ENCODE measurements around the gene C19orf67.

C19orf67 gene

DNA sequence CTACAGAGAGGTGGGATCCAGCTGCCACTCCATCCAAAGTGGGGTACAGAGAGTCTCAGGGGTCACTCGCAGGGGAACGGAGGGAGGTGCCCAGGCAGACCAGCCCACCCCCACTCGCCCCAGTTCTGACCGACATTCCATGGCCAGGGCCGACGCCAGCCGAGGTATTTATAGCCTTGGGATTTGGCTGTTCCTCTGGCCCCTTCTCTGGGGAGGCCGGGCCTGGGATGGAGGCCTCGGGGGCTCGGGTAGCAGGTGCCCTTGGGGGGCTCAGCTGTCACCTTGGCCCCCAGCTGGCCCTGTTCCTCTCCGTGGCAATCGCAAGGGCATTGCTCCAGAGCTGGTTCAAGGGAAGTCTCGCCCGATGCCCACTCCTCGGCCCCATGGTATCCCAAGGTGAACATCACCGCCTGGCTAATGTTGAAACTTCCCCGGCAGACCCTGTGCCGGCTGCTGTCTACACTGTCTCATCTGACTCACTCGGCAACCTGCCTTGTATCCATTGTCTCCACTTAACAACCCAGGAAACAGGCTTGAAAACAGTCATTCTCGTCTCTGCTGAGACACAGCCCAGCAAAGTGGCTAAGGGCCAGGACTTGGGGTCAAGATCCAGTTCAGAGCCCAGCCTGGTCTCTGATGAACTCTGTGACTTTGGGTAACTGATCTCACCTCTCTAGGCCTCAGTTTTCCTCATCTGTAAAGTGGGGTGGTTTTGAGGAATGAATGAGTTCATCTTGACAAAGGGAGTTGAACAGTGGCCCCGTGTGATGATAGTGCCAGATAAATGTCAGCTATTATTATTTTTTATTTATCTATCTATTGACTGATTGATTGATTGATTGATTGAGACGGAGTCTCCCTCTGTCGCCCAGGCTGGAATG lies 22.2 kb upstream of the C19orf67 start:
- no peak for FAIRE-seq

DNA sequence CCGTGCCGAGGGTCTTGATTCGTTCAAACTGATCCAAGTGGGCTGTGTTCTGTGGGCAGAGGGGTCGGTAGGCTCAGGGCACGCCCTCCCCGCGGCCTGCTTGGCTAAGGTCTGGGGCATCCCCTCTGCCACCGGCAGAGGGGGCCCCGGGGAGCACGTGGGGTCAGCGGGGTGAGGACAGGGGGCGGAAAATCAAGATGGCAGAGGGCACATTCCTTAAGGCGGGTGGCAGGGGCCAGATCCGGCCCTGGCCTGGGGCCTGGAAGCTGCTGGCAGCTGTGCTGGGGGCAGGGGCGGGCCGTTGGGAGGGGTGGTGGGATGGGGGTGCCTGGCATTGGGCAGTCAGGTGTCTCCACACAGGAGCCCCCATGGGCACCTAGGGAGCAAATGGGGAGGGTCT lies 21.3 kb upstream of the C19orf67 start:
- no peak for FAIRE-seq

DNA sequence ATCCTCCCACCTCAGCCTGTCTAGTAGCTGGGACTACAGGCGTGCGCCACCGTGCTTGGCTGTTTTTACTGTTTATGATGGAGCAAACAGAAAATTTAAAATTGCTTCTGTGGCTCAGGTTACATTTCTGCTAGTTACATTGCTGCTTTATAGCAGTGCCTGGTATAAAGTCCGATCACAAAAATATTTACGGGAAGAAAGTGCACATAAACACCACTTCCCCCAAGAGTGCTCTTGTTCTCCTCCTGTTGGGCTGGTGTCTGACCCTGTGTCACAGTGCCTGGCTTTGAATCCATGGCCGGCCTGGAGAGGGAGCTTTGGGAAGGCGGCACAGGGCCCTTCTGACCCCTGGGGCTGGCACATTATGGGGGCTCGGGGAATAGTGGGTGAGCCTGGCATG lies 20.1 kb upstream of the C19orf67 start:
- FAIRE-seq, result no peak

DNA sequence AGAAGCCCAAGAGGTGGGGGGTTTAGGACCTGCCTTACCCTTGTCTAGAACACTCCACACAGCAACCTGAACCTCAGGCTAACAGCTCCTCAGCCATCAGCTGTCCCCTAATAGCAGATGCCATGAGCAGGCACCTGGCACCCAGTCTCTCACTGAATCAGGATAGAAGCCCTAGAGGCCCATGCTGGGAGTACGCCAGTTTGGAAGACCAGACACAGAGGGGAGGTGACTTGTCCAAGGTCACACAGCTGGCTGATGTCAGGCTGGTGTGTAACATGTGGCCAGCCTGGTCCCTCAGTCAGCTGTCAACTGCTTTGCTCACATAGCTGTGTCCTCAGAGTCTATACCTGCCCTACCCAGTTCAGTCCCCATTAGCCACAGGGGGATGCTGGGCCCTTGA lies 17.7 kb upstream of the C19orf67 start:
- FAIRE-seq, result no peak

DNA sequence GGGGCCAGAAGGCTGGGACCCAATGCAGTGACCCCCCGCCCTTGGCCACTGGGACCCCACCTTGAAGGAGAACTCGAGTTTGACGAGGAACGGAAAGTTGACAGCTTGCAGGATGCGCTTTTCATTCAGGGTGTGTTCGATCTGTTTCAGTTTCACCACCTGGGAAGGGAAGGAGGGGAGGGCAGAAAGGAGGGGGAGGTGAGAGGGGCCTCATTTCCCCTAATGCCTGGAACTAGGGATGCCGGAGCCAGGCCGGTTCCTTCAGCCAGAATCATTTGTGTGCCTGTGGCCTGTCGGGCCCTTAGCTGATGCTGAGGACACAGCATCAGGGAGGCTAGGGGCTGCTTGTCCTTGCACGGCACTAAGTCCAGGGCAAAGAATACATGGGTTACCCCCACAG lies 17.2 kb upstream of the C19orf67 start:
- no peak for FAIRE-seq

DNA sequence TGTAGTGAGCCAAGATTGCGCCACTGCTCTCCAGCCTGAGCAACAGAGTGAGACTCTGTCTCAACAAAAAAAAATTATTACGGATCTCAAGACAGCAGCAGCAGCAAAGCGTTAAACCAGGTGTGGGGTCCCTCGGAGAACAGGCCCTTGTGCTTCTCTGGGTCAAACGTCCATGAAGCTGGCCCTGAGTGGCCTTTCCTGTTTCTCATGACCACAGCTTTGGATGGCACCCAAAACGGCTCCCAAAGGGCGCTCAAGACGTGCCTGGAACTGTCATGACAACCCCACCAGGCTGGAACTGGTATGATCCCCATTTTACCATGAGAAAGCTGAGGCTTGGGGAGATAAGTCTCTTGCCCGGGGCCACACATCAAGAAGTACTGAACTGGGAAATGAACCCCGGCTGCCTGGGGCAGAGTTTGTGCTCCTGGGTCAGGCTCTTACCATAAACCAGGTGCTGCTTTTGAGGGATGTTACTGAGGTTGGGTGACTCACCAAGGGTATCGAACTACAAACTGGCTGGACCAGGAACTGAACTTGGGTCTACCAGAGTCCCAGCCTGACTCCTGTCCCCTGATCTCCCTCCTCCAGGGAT lies 16.6 kb upstream of the C19orf67 start:
- FAIRE-seq, result no peak

DNA sequence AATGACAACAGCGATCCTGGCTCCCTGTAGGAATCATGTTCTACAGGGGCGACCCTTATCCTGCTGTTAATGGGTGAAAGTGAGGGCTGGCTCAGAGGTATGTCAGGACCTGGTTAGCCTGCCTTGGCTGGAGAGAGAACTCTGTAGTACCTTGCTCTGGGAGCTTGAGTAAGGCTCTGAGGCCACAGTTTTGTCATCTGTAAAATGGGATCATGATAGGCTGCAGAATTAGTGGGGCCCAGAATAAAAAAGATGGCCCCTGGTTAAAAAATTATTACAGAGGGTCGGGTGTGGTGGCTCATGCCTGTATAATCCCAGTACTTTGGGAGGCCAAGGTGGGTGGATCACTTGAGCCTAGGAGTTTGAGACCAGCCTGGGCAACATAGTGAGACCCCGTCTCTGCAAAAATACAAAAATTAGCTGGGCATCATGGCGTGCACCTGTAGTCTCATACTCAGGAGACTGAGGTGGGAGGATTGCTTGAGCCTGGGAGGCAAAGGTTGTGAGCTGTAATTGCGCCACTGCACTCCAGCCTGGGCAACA lies 15.5 kb upstream of the C19orf67 start:
- no peak for FAIRE-seq

DNA sequence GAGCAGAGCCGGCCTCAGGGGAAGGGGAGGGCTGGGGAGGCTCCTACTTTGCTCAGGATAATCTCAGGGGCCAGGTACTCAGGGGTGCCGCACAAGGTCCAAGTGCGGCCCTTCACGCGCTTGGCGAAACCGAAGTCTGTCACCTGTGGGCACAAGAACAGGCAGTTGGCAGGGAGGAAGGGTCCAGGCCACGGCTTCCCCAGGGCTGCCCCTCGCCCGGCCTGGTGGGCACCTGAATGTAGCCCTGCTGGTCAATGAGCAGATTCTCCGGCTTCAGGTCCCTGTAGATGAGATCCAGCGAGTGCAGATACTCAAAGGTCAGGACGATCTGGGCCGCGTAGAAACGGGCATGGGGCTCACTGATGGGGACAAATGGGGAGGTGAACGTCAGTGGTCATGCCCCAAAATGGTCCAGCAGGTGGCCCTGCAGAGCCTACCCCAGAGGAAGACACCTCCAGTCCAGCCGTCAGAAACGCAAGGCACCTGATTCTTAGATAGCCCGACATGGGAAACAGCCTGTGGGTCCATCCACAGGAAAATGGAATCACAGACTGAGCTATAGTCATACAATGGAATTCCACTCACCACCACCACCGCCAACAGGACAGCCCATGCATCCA lies 12.1 kb upstream of the C19orf67 start:
- FAIRE-seq, result no peak

DNA sequence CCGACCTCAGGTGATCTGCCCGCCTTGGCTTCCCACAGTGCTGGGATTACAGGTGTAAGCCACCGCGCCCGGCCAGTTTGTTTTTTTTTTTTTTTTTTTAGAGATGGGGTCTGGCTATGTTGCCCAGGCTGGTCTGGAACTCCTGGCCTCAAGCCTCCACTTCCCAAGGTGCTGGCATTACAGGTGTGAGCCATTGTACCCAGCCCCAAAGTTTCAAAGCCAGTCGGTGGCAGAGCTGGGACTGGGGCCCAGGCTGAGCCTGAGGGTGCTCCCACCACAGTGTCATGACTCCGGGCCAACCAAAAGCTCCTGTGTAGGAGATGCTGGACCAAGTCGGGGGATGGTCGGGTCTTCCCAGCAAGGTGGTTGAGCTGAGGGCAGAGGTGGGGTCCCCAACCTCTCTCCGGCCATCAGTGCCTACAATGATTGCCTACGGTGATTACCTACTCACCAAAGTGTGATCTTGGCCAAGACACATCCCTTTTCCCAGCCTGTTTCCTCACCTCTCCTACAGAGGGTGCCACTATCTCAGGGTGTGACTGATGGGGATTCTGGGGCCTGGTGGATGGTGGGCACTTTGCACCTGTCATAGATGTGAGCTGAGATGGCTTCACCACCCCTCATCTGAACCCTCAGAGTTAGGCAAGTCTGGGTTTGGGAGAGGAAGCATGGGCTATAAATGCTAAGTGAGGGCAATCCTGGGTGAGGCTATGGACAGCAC lies 10.8 kb upstream of the C19orf67 start:
- FAIRE-seq, result no peak

DNA sequence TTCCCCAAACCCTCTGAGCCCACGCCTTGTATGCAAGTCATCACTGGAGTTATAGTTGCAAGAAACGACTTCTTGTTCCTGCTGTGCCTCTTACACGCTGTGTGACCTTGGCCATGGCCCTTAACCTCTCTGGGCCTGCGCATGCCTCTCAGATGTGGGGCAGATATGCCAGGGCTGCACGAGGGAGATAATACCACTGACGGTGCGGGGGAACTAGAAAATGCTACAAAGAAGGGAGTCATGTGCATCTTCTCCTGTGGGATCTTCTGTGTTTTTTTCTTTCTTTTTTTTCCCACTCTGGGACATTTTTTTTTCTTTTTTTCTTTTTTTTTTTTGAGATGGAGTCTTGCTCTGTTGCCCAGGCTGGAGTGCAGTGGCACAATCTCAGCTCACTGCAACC lies 9.3 kb upstream of the C19orf67 start:
- no peak for FAIRE-seq

DNA sequence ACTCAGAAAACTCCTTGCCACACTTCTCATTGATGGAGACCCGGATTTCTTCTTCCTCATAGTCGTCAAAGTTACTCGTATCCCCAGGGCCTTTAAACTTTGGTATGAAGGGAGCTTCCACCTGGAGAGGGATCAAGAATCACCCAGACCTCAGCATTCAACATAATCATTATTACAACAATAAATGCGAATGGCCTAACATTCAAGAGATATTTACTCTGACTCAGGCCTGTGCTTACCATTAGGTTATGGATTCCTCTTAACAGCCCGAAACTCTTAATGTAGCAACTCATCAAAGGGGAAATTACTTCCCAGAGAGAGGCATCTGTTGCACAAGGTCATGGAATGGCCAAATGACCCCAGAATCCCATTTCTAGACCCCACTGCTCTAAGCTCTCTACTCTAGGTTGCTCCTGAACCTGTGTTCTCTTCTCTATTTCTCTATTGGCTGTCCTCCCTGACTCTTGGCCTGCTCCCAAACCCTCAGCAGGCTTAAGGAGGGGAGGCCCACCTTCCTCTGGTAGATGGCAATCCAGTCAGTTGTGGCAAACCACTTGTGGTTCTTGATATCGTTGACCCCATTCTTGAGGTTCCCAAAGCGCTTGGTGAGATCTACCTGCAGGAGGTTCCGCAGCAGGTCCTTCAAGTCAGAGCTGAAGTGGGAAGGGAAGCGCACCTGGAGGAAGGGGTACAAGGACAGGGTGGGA lies 7.7 kb upstream of the C19orf67 start:
- no peak for FAIRE-seq

DNA sequence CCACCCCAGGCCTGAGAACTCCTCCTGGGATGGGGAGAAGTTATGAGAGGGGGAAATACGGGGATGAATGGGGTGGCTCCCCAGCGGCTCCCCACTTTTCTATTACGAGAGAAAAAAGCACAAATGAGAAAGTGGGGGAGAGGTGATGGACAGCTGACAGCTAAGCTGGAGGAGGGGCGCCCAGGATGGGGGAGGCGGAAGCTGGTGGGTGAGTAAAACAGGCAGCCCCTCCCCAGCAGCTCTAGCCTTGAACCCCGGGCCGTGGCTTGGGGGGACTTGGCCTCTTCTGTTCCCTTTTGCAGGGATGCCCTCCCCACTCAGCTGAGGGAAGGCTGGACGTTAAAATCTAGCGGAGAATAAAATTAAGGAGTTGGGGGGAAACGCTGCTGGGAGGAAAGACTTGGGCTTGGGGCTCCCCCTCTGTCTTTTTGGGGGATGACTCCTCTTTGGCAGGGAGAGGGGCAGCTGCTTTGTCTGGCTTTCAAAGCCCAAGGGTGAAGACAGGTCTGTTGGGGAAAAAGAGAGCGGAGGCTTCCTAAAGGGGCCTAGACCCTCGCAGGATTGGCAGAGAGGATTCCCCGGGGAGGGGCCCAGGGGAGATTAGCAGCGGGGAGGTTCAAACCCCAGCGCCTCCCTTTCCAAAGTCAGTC lies 6.4 kb upstream of the C19orf67 start:
- FAIRE-seq, result no peak

DNA sequence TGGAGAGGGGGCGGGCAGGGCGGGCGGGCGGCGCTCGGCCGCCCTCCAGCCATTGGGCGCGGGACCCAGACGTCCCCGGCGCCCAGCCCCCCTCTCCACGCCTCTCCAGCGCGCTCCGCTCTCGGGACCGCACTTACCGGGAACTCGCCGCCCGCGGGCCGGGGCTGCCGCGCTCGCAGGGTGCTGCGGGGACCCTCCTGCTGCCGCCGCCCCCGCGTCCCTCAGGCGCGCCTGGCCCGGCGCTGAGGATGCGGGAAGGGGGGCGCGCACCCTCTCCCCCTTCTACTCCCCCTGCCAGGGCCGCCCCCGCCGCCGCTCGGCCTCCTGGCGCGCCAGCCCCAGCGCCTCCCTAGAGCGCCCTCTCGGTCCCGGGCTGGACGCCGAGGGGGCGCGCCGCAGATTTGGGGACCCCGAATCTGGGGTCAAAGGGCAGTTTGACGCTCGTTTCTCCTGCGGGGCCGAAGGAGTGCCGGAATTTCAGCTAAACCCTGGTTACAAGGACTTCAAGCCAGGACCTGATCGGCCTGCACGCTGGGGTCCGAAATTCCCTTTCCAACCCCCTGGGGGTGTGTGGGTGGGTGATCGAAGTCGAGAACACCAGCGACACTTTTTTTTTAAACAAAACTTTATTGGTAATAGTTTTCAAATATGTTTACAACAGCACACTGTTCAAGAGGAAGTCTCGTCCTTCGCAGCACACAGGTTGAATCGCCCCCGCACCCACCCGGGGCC lies 5.7 kb upstream of the C19orf67 start:
- no peak for FAIRE-seq

DNA sequence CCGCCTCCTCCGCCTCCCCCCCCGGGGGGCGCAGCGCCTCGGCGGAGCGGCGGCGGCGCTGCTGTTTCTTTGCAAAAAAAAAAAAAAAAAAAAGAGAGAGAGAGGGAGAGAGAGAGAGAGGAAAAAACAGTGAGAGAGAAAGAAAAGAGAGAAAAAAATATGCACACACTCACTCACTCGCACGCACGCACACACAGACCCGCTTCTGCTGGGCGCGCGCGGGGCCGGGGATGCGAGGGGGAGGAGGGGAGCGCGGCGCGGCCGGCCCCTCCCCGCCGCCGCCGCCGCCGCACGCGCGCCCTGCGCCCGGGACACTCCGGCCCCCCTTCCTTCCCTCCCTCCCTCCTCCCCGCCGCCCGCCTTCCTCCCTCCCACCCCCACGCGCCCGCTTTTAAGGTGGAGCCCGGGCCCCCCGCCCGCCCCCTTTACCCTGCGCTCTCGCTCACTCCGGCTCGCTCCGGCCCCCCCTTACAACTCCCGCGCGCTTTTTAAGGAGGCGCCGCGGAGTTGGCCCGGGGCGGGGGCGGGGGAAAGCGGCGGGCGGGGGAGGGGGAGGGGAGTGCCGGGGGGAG lies 5.0 kb upstream of the C19orf67 start, which contains the start of gene SAMD1:
SAMD1 (minus strand) TSS at position 243 of the 572 bp plus-strand sequence.
- no peak for FAIRE-seq

DNA sequence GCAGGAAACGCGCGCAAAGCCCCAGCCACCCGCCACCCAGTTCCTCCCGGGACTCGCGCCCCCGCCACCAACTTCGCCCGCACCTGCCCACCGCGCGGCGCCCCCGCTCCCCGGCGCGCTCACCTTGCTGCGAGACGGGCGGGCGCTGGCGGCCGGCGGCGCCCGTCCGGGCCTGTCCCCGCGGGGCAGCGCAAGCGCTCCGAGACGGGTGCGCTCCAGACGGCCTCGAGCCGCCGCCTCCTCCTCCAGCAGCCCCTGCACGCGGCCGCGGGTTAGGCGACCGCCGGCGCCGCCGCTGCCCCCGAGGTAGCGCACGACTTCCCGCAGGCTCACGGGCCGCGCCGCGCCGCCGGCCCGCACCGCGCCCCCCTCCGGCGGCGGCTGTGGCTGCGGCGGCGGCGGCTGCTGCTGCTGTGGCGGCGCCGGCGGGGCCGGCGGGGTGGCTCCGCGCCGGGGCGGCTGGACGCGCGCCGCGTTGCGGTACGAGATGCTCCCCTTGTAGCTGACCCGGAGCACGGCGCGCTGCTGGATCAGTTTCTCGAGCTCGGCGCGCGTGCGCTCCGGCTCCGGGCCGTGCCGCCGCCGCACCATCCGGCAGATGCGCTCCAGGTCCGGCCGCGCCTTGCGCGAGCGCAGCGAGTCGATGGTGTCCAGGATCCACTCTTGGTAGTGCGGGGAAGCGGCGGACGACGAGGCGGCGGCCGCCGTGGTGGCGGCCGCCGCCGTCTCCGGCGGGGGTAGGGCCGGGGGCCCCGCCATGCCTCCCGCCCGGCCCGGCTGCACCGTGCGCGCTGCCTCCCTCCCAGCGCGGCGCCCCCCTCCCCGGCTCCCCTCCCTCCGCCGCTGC lies 4.3 kb upstream of the C19orf67 start:
- FAIRE-seq, result no peak

DNA sequence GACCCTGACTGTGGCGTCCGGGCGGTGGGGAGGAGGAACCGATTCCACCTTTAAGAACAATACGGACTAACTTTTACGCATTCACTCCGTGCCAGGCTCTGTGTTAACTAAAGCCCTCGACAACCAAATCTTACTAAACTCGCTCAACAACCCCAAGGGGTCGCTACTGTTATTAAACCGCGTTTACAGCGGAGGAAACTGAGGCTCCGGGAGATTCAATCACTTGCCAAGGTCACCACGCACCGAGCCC lies 3.8 kb upstream of the C19orf67 start:
- FAIRE-seq, result no peak

DNA sequence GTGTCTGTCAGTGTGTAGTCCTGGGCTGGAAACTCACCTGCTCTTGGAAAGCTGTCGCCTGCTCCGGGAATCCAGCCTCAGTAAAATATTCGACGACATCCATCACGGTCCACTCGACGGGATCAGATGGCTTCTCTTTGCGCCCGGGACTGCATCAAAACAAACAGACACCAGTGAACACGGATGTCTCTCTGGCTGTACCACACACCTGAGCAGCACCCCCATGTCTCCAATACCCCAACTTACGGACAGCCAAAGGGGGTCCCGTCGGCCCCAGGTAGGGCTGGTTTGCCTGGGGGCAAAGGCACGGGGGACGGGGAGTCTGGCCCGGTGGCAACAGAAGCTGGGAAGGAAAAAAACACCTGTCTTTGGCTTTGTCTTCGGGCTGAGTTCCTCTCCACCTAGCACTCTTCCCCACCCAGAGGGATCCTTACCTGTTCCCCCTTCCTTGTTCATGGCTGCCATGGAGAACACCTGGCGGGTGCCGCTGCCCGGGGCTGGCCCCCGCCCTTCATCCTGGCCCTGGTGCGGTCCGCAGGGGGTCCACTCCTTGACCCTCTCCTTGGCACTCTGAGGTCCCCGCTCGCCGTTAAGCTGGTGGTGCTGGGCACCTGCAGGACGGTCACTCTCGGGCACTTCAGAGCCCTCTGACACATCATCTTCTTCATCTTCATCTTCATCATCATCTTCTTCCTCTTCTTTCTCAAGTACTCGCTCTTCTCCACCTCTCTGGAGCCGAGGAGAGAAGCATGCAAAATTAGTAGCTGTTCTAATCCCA lies 3.2 kb upstream of the C19orf67 start:
- no peak for FAIRE-seq

DNA sequence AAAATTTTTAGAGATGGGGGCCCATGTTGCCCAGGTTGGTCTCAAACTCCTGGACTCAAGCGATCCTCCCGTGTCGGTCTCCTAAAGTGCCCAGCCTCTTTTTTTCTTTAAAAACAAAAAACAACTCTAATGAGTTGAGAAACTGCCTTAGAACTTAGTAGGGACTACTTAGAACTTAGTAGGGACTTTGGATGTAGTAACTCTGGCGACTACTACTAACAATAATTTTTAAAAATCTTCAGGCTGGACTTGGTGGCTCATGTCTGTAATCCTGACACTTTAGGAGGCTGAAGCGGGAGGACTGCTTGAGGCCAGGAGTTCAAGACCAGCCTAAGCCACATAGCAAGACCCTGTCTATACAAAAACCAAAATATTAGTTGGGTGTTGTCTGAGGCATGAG lies 515 bp upstream of the C19orf67 start:
- FAIRE-seq, result no peak

DNA sequence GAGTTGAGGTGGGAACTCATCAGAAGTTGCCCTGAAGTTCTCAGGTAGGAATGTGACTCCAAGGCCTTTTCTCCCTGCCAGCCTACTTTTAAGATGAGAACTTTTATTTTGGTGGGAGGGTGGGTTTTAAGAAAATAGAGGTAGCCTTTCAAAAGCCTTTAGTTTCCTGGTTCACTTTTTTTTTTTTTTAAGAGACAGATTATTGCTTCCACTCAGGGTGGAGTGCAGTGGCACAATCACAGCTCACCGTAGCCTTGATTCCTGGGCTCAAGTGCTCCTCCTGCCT lies 3.0 kb downstream of the C19orf67 start:
- FAIRE-seq, result no peak
